K562 (cell line): ENCODE data around the gene FBXO28. TPM values are rescaled to one million over a fixed set of nuclear protein-coding genes. Genes with fewer than 3 reads are reported as not detected.

Source experiments
- polyA plus RNA-seq, 8 experiments: library from polyadenylated mRNA; depleted of rRNA in 4 of 8; stranded (reverse) in 5 of 8; unstranded in 3 of 8; fragments of >200 nt; fragmentation: Nextera tagmentation in 2 of 8; fragmentation: Illumina TruSeq in 1 of 8; extraction: Ambion mirVana in 2 of 8; extraction: Trizol in 1 of 8; gene quantifications; 2 replicates each; pipeline versions ENCODE4 v1.2.1 to v1.2.3, GENCODE V29; 2011 to 2014; ENCODE audit warnings: inconsistent platforms in 1 of 8, missing spikeins in 1 of 8
- small RNA-seq: library from RNA; depleted of rRNA; stranded (forward); fragments of <200 nt; gene quantifications from one replicate; pipeline ENCODE3, GENCODE V24; 2014
- total RNA-seq, 7 experiments: library from RNA; depleted of rRNA in 6 of 7; stranded (reverse); fragments of >200 nt in 6 of 7; fragmentation: Illumina TruSeq in 2 of 7; extraction: Trizol in 2 of 7; gene quantifications; 2 replicates each; pipeline versions ENCODE4 v1.2.1 to v1.2.3, GENCODE V29; 2011 to 2021; ENCODE audit warnings: low replicate concordance in 1 of 7

FBXO28 gene
- total and polyA plus RNA-seq, 9 of the 15 experiments (the other 6 are each of a cell fraction or from before 2014, with no cell fraction given) = 4.1 to 34.8 (median 25.3) TPM

Small RNA genes lying within 50 kb of the gene (small RNA-seq; reads per million reads assigned to genes)
- gene AC092809.3 (not detected), gene RF00139 (not detected), gene RN7SKP49 (not detected)

Other genes with a start within 250 kb of the FBXO28 start
- gene DEGS1, start 69.1 kb downstream of the FBXO28 start, total RNA-seq (2014; rRNA removed) = 26.5 and 38.1 TPM in 2 replicates
- gene DEGS1, start 69.1 kb downstream of the FBXO28 start, total RNA-seq (2014; rRNA removed; fragmentation: Illumina TruSeq; extraction: Trizol) = 44.0 and 47.2 TPM in 2 replicates
- gene DEGS1, start 69.1 kb downstream of the FBXO28 start, total RNA-seq (2015; rRNA removed; fragmentation: Illumina TruSeq; extraction: Trizol) = 37.6 and 38.8 TPM in 2 replicates
- gene DEGS1, start 69.1 kb downstream of the FBXO28 start, total RNA-seq (2021) = 37.2 and 39.3 TPM in 2 replicates
- gene DEGS1, start 69.1 kb downstream of the FBXO28 start, polyA plus RNA-seq (2011; rRNA removed) = 57.4 and 95.0 TPM in 2 replicates
- 56.2 and 70.1 TPM in 2 replicates for gene DEGS1, start 69.1 kb downstream of the FBXO28 start, polyA plus RNA-seq (2014; fragmentation: Illumina TruSeq; extraction: Trizol)
- gene DEGS1, start 69.1 kb downstream of the FBXO28 start, polyA plus RNA-seq (2014; fragmentation: Nextera tagmentation; extraction: Ambion mirVana) = 10 to 100 TPM; 12.3 to 20.4 TPM
- gene DEGS1, start 69.1 kb downstream of the FBXO28 start, polyA plus RNA-seq (2014; rRNA removed) = 40.2 and 52.1 TPM in 2 replicates
- gene NVL, start 216.1 kb downstream of the FBXO28 start, total RNA-seq (2014; rRNA removed) = 38.8 and 47.5 TPM in 2 replicates
- gene NVL, start 216.1 kb downstream of the FBXO28 start, total RNA-seq (2014; rRNA removed; fragmentation: Illumina TruSeq; extraction: Trizol) = 73.4 and 81.3 TPM in 2 replicates
- gene NVL, start 216.1 kb downstream of the FBXO28 start, total RNA-seq (2015; rRNA removed; fragmentation: Illumina TruSeq; extraction: Trizol) = 60.2 and 62.9 TPM in 2 replicates
- 44.7 and 49.0 TPM in 2 replicates for gene NVL, start 216.1 kb downstream of the FBXO28 start, total RNA-seq (2021)
- gene NVL, start 216.1 kb downstream of the FBXO28 start, polyA plus RNA-seq (2011; rRNA removed) = 49.3 and 55.9 TPM in 2 replicates
- gene NVL, start 216.1 kb downstream of the FBXO28 start, polyA plus RNA-seq (2014; fragmentation: Illumina TruSeq; extraction: Trizol) = 63.6 and 73.9 TPM in 2 replicates
- gene NVL, start 216.1 kb downstream of the FBXO28 start, polyA plus RNA-seq (2014; fragmentation: Nextera tagmentation; extraction: Ambion mirVana) = 10 to 100 TPM; 32.5 to 64.1 TPM
- 73.0 and 86.6 TPM in 2 replicates for gene NVL, start 216.1 kb downstream of the FBXO28 start, polyA plus RNA-seq (2014; rRNA removed)
- 32.6 and 47.6 TPM in 2 replicates for gene CNIH4, start 242.8 kb downstream of the FBXO28 start, total RNA-seq (2014; rRNA removed)
- 71.9 and 75.2 TPM in 2 replicates for gene CNIH4, start 242.8 kb downstream of the FBXO28 start, total RNA-seq (2014; rRNA removed; fragmentation: Illumina TruSeq; extraction: Trizol)
- gene CNIH4, start 242.8 kb downstream of the FBXO28 start, total RNA-seq (2015; rRNA removed; fragmentation: Illumina TruSeq; extraction: Trizol) = 37.5 and 41.3 TPM in 2 replicates
- 45.8 and 49.0 TPM in 2 replicates for gene CNIH4, start 242.8 kb downstream of the FBXO28 start, total RNA-seq (2021)
- gene CNIH4, start 242.8 kb downstream of the FBXO28 start, polyA plus RNA-seq (2011; rRNA removed) = 86.4 and 97.0 TPM in 2 replicates
- gene CNIH4, start 242.8 kb downstream of the FBXO28 start, polyA plus RNA-seq (2014; fragmentation: Illumina TruSeq; extraction: Trizol) = 43.6 and 52.8 TPM in 2 replicates
- gene CNIH4, start 242.8 kb downstream of the FBXO28 start, polyA plus RNA-seq (2014; fragmentation: Nextera tagmentation; extraction: Ambion mirVana) = 100 to 1,000 TPM; 237 to 266 TPM
- gene CNIH4, start 242.8 kb downstream of the FBXO28 start, polyA plus RNA-seq (2014; rRNA removed) = 61.1 and 64.4 TPM in 2 replicates